H9 (cell line): ENCODE measurements around the gene TMEM132C. TPM values are rescaled to one million over a fixed set of nuclear protein-coding genes. Genes with fewer than 3 reads are reported as not detected.

Experiments used
- DNase-seq: peaks from one replicate; pipeline ENCODE4 v3.0.0-alpha.2; 2017
- H2AFZ ChIP-seq: one replicate; pipeline ENCODE4 v1.6.1; 2013; ENCODE audit warnings: mild to moderate bottlenecking, low read length, control low read depth, moderate library complexity
- H2AK5ac ChIP-seq: 2 replicates; pipeline ENCODE4 v1.6.1; 2013; ENCODE audit warnings: low read length, control low read depth, mixed read lengths; ENCODE audit not compliant: insufficient read length
- H2BK120ac ChIP-seq: one replicate; pipeline ENCODE4 v1.6.1; 2013; ENCODE audit warnings: low read depth, mild to moderate bottlenecking, low read length, control low read depth, inconsistent platforms; ENCODE audit not compliant: poor library complexity, severe bottlenecking
- H2BK12ac ChIP-seq: 2 replicates; pipeline ENCODE4 v1.6.1; 2013; ENCODE audit warnings: low read length, control low read depth, mixed read lengths, low read depth; ENCODE audit not compliant: insufficient read length
- H2BK15ac ChIP-seq: 2 replicates; pipeline ENCODE4 v1.6.1; 2013; ENCODE audit warnings: low read depth, low read length, control low read depth
- H2BK20ac ChIP-seq: one replicate; pipeline ENCODE4 v1.6.1; 2013; ENCODE audit warnings: low read depth, mild to moderate bottlenecking, low read length, control low read depth, inconsistent platforms; ENCODE audit not compliant: poor library complexity, severe bottlenecking
- H2BK5ac ChIP-seq: 2 replicates; pipeline ENCODE4 v1.6.1; 2013; ENCODE audit warnings: low read length, control low read depth, mixed read lengths; ENCODE audit not compliant: insufficient read length
- H3K14ac ChIP-seq: 2 replicates; pipeline ENCODE4 v1.6.1; 2013; ENCODE audit warnings: low read length, control low read depth; ENCODE audit not compliant: insufficient read depth
- H3K18ac ChIP-seq: 2 replicates; pipeline ENCODE4 v1.6.1; 2013; ENCODE audit warnings: low read depth, mild to moderate bottlenecking, mixed read lengths, low read length, control low read depth; ENCODE audit not compliant: insufficient read length
- H3K23ac ChIP-seq: 2 replicates; pipeline ENCODE4 v1.6.1; 2013; ENCODE audit warnings: low read length, control low read depth, mixed read lengths, low read depth; ENCODE audit not compliant: insufficient read length
- H3K23me2 ChIP-seq: 2 replicates; pipeline ENCODE4 v1.6.1; 2013; ENCODE audit warnings: low read depth, mild to moderate bottlenecking, mixed read lengths, low read length, control low read depth; ENCODE audit not compliant: insufficient read length, poor library complexity, severe bottlenecking
- H3K27ac ChIP-seq: 2 replicates; pipeline ENCODE4 v1.5.1; 2013; ENCODE audit warnings: low read length, control low read depth, mixed read lengths, low read depth; ENCODE audit not compliant: insufficient read length
- H3K27me3 ChIP-seq: 2 replicates; pipeline ENCODE4 v1.6.1; 2013; ENCODE audit warnings: low read length, control low read depth, inconsistent platforms; ENCODE audit not compliant: insufficient read depth
- H3K4ac ChIP-seq: 2 replicates; pipeline ENCODE4 v1.6.1; 2013; ENCODE audit warnings: low read depth, mild to moderate bottlenecking, control low read depth, inconsistent platforms, low read length, moderate library complexity
- H3K4me1 ChIP-seq: 2 replicates; pipeline ENCODE4 v1.6.1; 2013; ENCODE audit warnings: low read length, control low read depth, inconsistent platforms; ENCODE audit not compliant: insufficient read depth
- H3K4me2 ChIP-seq: 2 replicates; pipeline ENCODE4 v1.6.1; 2013; ENCODE audit warnings: low read length, control low read depth, mixed read lengths; ENCODE audit not compliant: insufficient read length, insufficient read depth
- H3K56ac ChIP-seq: 2 replicates; pipeline ENCODE4 v1.6.1; 2013; ENCODE audit warnings: low read depth, mild to moderate bottlenecking, mixed read lengths, low read length, control low read depth; ENCODE audit not compliant: insufficient read length
- H3K79me1 ChIP-seq: 2 replicates; pipeline ENCODE4 v1.6.1; 2013; ENCODE audit warnings: low read depth, mild to moderate bottlenecking, moderate library complexity, low read length, control low read depth, inconsistent platforms; ENCODE audit not compliant: insufficient read depth, poor library complexity, severe bottlenecking
- H3K79me2 ChIP-seq: 2 replicates; pipeline ENCODE4 v1.6.1; 2013; ENCODE audit warnings: low read length, control low read depth, inconsistent platforms; ENCODE audit not compliant: insufficient read depth
- H3K9ac ChIP-seq: 2 replicates; pipeline ENCODE4 v1.6.1; 2013; ENCODE audit warnings: low read length, control low read depth, mixed read lengths; ENCODE audit not compliant: insufficient read length; ENCODE audit errors: extremely low read depth
- H3K9me3 ChIP-seq: one replicate; pipeline ENCODE4 v1.6.1; 2013; ENCODE audit warnings: low read depth, low read length, inconsistent platforms; ENCODE audit not compliant: control insufficient read depth
- H3T11ph ChIP-seq: one replicate; pipeline ENCODE4 v1.6.1; 2013; ENCODE audit warnings: mild to moderate bottlenecking, low read length, control low read depth, inconsistent platforms
- H4K20me1 ChIP-seq: one replicate; pipeline ENCODE4 v1.6.1; 2013; ENCODE audit not compliant: control insufficient read depth, insufficient read length, insufficient read depth
- H4K5ac ChIP-seq: 2 replicates; pipeline ENCODE4 v1.6.1; 2013; ENCODE audit warnings: low read depth, mild to moderate bottlenecking, mixed read lengths, low read length, control low read depth; ENCODE audit not compliant: insufficient read length
- H4K8ac ChIP-seq: replicated peaks from 2 replicates; pipeline ENCODE4 v1.6.1; 2013; ENCODE audit warnings: low read length, control low read depth, mixed read lengths, low read depth; ENCODE audit not compliant: insufficient read length
- H4K91ac ChIP-seq: 2 replicates; pipeline ENCODE4 v1.6.1; 2013; ENCODE audit warnings: low read depth, mild to moderate bottlenecking, moderate library complexity, mixed read lengths, low read length, control low read depth; ENCODE audit not compliant: insufficient read length
- H3K27ac Mint-ChIP-seq, 3 experiments: 2 replicates in 2 of 3; 3 replicates in 1 of 3; pipeline ENCODE4 v1.8.0; 2020 to 2021; ENCODE audit warnings: mixed read lengths in 3 of 3, mild to moderate bottlenecking in 1 of 3, moderate library complexity in 1 of 3
- H3K27me3 Mint-ChIP-seq: 2 replicates; pipeline ENCODE4 v1.8.0; 2021; ENCODE audit warnings: low read depth, mild to moderate bottlenecking, moderate library complexity, mixed read lengths
- H3K36me3 Mint-ChIP-seq, 3 experiments: 2 replicates in 2 of 3; 3 replicates in 1 of 3; pipeline ENCODE4 v1.8.0; 2020 to 2021; ENCODE audit warnings: low read depth in 3 of 3, mixed read lengths in 3 of 3; ENCODE audit not compliant: insufficient read depth in 1 of 3
- H3K4me1 Mint-ChIP-seq, 2 experiments: 2 replicates each; pipeline ENCODE4 v1.8.0; 2020; ENCODE audit warnings: mixed read lengths in 2 of 2
- H3K4me3 Mint-ChIP-seq, 2 experiments: 2 replicates in 1 of 2; 3 replicates in 1 of 2; pipeline ENCODE4 v1.8.0; 2020 to 2021; ENCODE audit warnings: mild to moderate bottlenecking in 2 of 2, mixed read lengths in 2 of 2, moderate library complexity in 1 of 2
- H3K9me3 Mint-ChIP-seq, 2 experiments: 2 replicates in 1 of 2; 3 replicates in 1 of 2; pipeline ENCODE4 v1.8.0; 2020; ENCODE audit warnings: mild to moderate bottlenecking in 2 of 2, mixed read lengths in 2 of 2, moderate library complexity in 1 of 2
- WGBS: extraction: QIAGEN DNeasy Blood & Tissue Kit; methylation state at CpG from one replicate; pipeline ENCODE4 v1.1.7; 2013; ENCODE audit warnings: missing lambda C conversion rate, low lambda C conversion rate, mixed read lengths; ENCODE audit not compliant: insufficient read length; ENCODE audit errors: extremely low coverage; 5-methylcytosine and 5-hydroxymethylcytosine counted together
- total RNA-seq: library from RNA; stranded (reverse); gene quantifications from 2 replicates; pipeline ENCODE4 v1.2.1, GENCODE V29; 2021
- TF ChIP-seq, protein P1 (sequence below): fragments of 200-600 bp; sonication (generic); conservative IDR thresholded peaks from 3 replicates; pipeline ENCODE4 v1.8.0; 2021; ENCODE audit warnings: antibody characterized with exemption, mild to moderate bottlenecking

TMEM132C gene
- total RNA-seq, 1 experiment from 2014 or later: 0.22 TPM

DNA sequence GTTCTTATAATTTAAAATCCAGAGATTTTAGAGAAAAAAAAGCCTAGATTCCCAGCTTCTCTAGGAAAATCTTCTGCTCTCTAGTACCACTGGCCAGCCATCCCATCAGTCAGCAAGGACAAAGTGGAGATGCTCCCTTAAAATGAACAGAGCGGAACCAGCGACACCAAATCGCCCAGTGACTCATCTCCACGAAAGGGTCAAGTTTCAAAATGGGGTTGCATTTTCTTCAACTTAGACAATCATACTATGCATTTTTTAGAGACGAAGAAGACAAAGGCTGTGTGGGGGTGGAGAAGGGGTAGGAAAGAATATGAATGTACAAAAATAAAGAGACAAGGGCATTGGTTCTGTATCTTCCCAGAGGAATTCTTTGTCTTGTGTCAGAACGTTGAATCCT lies 344.8 kb downstream of the TMEM132C start:
- peaks cover 3 to 7% of the 10 kb centered on the region in 2 experiments; a peak in 3 of 4 replicates for H3K4me1 Mint-ChIP-seq
- Histone ChIP-seq H2BK5ac (no peak overlapping the region), H3K9ac (no peak overlapping the region), H3K14ac (no peak overlapping the region), H4K20me1 (no peaks in the 10 kb centered on the region), H3K4me2 (no peak overlapping the region), H3K23ac (no peak overlapping the region), H2BK20ac (no peak overlapping the region), H3K79me1 (no peaks in the 10 kb centered on the region), H2BK12ac (no peak overlapping the region), H4K8ac (no peak overlapping the region), H3T11ph (no peak overlapping the region), H4K91ac (no peak overlapping the region), H3K4me1 (no peaks in the 10 kb centered on the region), H3K23me2 (no peaks in the 10 kb centered on the region), H3K4ac (no peak overlapping the region), H3K27ac (no peak overlapping the region), H4K5ac (no peak overlapping the region), H3K18ac (no peak overlapping the region), H3K9me3 (no peaks in the 10 kb centered on the region), H3K79me2 (no peaks in the 10 kb centered on the region), H2AFZ (no peak overlapping the region), H2AK5ac (no peak overlapping the region), H2BK15ac (no peak overlapping the region), H2BK120ac (no peak overlapping the region), H3K56ac (no peak overlapping the region), H3K27me3 (no peaks in the 10 kb centered on the region)
- no peak overlapping the region for H3K4me3 Mint-ChIP-seq
- no CpG with 5 or more reads among the region's 6 CpGs for WGBS
- no peak for DNase-seq
- peaks cover 0 to 2% of the 10 kb centered on the region in 2 experiments; a peak in 3 of 5 replicates for H3K9me3 Mint-ChIP-seq
- 0 out of 7 replicates have a peak, but pooled peaks cover 0 to 5% (median 0%) of the 10 kb centered on the region in 3 experiments for H3K36me3 Mint-ChIP-seq
- peaks cover 46% of the 10 kb centered on the region for H3K27me3 Mint-ChIP-seq
- TF ChIP-seq, protein P1, sequence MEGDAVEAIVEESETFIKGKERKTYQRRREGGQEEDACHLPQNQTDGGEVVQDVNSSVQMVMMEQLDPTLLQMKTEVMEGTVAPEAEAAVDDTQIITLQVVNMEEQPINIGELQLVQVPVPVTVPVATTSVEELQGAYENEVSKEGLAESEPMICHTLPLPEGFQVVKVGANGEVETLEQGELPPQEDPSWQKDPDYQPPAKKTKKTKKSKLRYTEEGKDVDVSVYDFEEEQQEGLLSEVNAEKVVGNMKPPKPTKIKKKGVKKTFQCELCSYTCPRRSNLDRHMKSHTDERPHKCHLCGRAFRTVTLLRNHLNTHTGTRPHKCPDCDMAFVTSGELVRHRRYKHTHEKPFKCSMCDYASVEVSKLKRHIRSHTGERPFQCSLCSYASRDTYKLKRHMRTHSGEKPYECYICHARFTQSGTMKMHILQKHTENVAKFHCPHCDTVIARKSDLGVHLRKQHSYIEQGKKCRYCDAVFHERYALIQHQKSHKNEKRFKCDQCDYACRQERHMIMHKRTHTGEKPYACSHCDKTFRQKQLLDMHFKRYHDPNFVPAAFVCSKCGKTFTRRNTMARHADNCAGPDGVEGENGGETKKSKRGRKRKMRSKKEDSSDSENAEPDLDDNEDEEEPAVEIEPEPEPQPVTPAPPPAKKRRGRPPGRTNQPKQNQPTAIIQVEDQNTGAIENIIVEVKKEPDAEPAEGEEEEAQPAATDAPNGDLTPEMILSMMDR: no peak
- no peak overlapping the region for H3K27ac Mint-ChIP-seq
